GM18951 (cell line): ENCODE results near the gene METTL21A.

Experiments
- POLR2A ChIP-seq: IDR thresholded peaks from 4 replicates; pipeline ENCODE4 v1.6.1; 2011; ENCODE audit warnings: mild to moderate bottlenecking; ENCODE audit not compliant: insufficient read length, insufficient read depth; ENCODE audit errors: extremely low read depth
- in situ Hi-C: fragments of 300-500 bp; cut with MboI; formaldehyde crosslinking; loops from one replicate; pipeline ENCODE4 v1.12.0; 2022; ENCODE audit warnings: low sequenced_read_pairs, mixed read lengths, inconsistent platforms; ENCODE audit not compliant: unreplicated experiment

The METTL21A gene

GRCh38 chr2:207565736-207566500 lies 59.3 kb downstream of the METTL21A start:
- in situ Hi-C loops = no loop called here
- TF ChIP-seq POLR2A = no peak
